Right lobe of liver (tissue), 6 donors: ENCODE measurements around the gene FAM83C. TPM values are rescaled to one million over a fixed set of nuclear protein-coding genes. Genes with fewer than 3 reads are reported as not detected.

Experiments used
- ATAC-seq, 4 donors: fragments of 200-7000 bp; cut with Tn5 transposase; one replicate each; pipeline ENCODE4 v1.9.1; 2020; ENCODE audit warnings: mild to moderate bottlenecking in 4 of 4, moderate library complexity in 4 of 4
- DNase-seq, 3 donors: peaks; one replicate each; pipeline ENCODE4 v3.0.0-alpha.2; 2020
- H3K27ac ChIP-seq, 3 donors: fragments of 200-600 bp; one replicate each; pipeline ENCODE4 v1.8.0; 2022
- H3K27me3 ChIP-seq, 2 donors: fragments of 200-600 bp; one replicate each; pipeline ENCODE4 v1.8.0; 2022
- H3K36me3 ChIP-seq, 4 donors: fragments of 200-600 bp; sonication (generic) in 1 of 4; one replicate each; pipeline versions ENCODE4 v1.5.1 to v1.8.0; 2017 to 2022; ENCODE audit warnings: control low read depth in 1 of 4
- H3K4me1 ChIP-seq, 4 donors: fragments of 200-600 bp; sonication (generic) in 1 of 4; one replicate each; pipeline versions ENCODE4 v1.5.1 to v1.8.0; 2017 to 2022; ENCODE audit warnings: control low read depth in 1 of 4
- H3K4me3 ChIP-seq, 3 donors: fragments of 200-600 bp; one replicate each; pipeline ENCODE4 v1.8.0; 2022
- H3K9me3 ChIP-seq, 4 donors: fragments of 200-600 bp; sonication (generic) in 1 of 4; one replicate each; pipeline versions ENCODE4 v1.5.1 to v1.8.0; 2017 to 2022; ENCODE audit warnings: control low read depth in 1 of 4
- CTCF ChIP-seq, 4 donors: fragments of 200-600 bp in 3 of 4; fragments of 450-650 bp in 1 of 4; IDR thresholded peaks; one replicate each; pipeline versions ENCODE4 v1.5.1 to v1.8.0; 2016 to 2022; ENCODE audit warnings: antibody characterized with exemption in 4 of 4, mild to moderate bottlenecking in 2 of 4
- POLR2A ChIP-seq: fragments of 450-650 bp; IDR thresholded peaks from one replicate; pipeline ENCODE4 v1.6.1; 2017; ENCODE audit warnings: antibody characterized with exemption, mild to moderate bottlenecking
- WGBS: methylation state at CpG from one replicate; pipeline ENCODE4 v1.1.6; 2018; ENCODE audit warnings: low coverage, low lambda C conversion rate; ENCODE audit not compliant: insufficient coverage; ENCODE audit errors: missing lambda C conversion rate; 5-methylcytosine and 5-hydroxymethylcytosine counted together
- intact Hi-C, 2 donors: fragments of 100-400 bp; cut with DNase I; formaldehyde crosslinking; loops; one replicate each; pipeline versions ENCODE4 v1.11.2 to v1.14.1; 2022
- total RNA-seq, 6 experiments: library from RNA; depleted of rRNA in 2 of 6; stranded (reverse); fragments of >200 nt in 2 of 6; fragmentation: NEBNext Ultra II Directional in 3 of 6; extraction: Animal tissue kit (Norgen Biotek cat#: 25700) in 3 of 6; gene quantifications; one replicate each; pipeline versions ENCODE4 v1.1.0 to v1.2.4, GENCODE V29; 2016 to 2023
- donor health status: DM: no; HTN: yes; CAD: no.
- donor health status: DM: no; HTN: no; CAD: no.
- donor health status: DM: no; HTN: no; CAD: no.
- donor health status: DM: no; HTN: yes; CAD: no.
- donor health status: DM: no; HTN: yes; CAD: no.

FAM83C gene
- total RNA-seq, 6 experiments from 2014 or later: not detected

DNA sequence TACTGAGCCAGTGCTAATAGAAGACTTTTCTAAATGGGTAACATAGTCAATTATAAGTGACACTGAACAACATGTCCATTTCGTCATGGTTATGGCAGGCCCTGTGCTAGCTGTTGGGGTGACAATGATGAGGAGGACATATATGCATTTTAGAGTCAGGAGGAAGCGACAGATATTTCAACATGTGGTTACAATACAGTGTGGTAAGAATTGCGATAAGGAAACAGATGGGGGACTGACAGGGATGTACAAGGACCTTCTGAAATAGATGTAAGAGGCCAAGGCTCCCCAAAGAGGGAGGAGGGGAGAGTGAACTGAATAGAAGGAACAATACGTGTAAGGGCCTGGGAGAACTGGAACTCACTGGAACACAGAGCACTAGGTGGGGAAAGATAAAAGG, 54.1 kb downstream of the FAM83C start:
- no peak overlapping the region for H3K4me3 ChIP-seq
- H3K36me3 ChIP-seq: no peaks in the 10 kb centered on the region
- no peaks in the 10 kb centered on the region for H3K27me3 ChIP-seq
- WGBS: 73% methylated on average over 4 of the region's 4 CpGs
- H3K27ac ChIP-seq: no peak overlapping the region
- no peaks in the 10 kb centered on the region for H3K9me3 ChIP-seq
- no peak for DNase-seq
- intact Hi-C loops: no loop called here
- no peaks in the 10 kb centered on the region for H3K4me1 ChIP-seq
- no peak for TF ChIP-seq CTCF (IDR thresholded peaks at IDR 0.05)
- no peak for ATAC-seq

DNA sequence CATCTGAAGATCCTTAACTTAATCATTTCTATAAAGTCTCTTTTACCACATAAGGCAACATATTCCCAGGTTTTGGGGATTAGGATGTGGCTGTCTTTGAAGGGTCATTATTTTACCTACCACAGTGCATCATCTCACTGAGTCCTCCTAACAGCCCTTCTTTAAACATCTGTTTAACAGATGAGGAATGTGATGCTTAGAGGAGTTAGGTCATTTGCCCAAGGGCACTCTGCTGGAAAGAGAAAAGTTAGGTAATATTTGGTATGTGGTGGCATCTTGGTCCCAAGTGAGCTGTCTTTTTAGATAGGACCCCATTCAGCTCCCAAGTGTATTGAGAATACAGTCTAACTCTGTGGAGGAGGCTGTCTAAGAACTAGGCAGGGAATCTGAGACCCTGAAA, 54.7 kb downstream of the FAM83C start:
- Histone ChIP-seq H3K9me3 (no peaks in the 10 kb centered on the region), H3K4me3 (no peak overlapping the region), H3K27me3 (no peaks in the 10 kb centered on the region), H3K27ac (no peak overlapping the region), H3K36me3 (no peaks in the 10 kb centered on the region), H3K4me1 (no peaks in the 10 kb centered on the region)
- TF ChIP-seq POLR2A (no peak), CTCF (IDR thresholded peaks at IDR 0.05) (no peak)
- intact Hi-C loops: no loop called here
- DNase-seq (no peak), ATAC-seq (no peak)

DNA sequence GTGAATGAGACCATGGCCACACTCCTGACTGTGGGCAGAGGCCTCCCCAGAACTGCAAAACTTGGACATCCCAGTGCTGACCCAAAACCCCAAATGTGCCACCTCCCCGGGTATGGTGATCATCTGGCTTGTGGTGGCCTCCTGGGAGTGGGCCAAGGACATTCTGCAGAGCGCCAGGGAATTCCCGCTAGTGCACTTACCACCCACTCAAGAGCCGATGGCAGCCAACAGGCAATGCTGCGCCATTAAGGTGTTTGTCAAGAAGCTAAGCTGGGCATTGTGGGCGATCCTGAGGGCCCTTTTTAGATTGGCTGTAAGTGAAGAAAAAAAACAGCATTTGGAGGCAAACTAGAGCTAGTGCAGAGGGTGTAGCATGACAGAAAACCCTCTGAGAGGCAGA, 56.3 kb downstream of the FAM83C start:
- ATAC-seq: no peak
- H3K27ac ChIP-seq: no peak overlapping the region
- intact Hi-C loops: no loop called here
- TF ChIP-seq POLR2A (no peak), CTCF (IDR thresholded peaks at IDR 0.05) (no peak)
- 58% methylated on average over 2 of the region's 6 CpGs for WGBS
- no peaks in the 10 kb centered on the region for H3K36me3 ChIP-seq
- no peaks in the 10 kb centered on the region for H3K9me3 ChIP-seq
- no peaks in the 10 kb centered on the region for H3K4me1 ChIP-seq
- no peaks in the 10 kb centered on the region for H3K27me3 ChIP-seq
- H3K4me3 ChIP-seq: no peak overlapping the region
- DNase-seq: no peak

Other genes with a start within 250 kb of the FAM83C start
- 10 to 100 TPM; 27.6 to 39.3 (median 34.6) TPM for gene TRPC4AP, start 199.6 kb downstream of the FAM83C start, total RNA-seq
- gene EDEM2, start 145.1 kb downstream of the FAM83C start, total RNA-seq: 10 to 100 TPM; 20.1 to 28.0 (median 23.9) TPM
- gene PROCR, start 120.4 kb downstream of the FAM83C start, total RNA-seq: 10 to 100 TPM in 1 of 6 experiments, 1 to 10 TPM in 5; 1.4 to 11.0 (median 2.6) TPM
- gene MMP24, start 65.7 kb downstream of the FAM83C start, total RNA-seq: 1 to 10 TPM in 2 of 6 experiments, under 1 TPM in 4; 0.27 to 1.5 (median 0.84) TPM
- 10 to 100 TPM; 13.3 to 40.7 (median 23.5) TPM for gene MMP24OS, start 14.3 kb downstream of the FAM83C start, total RNA-seq
- 100 to 1,000 TPM in 2 of 6 experiments, 10 to 100 TPM in 4; 73.6 to 131 (median 83.3) TPM for gene EIF6, start 7.7 kb downstream of the FAM83C start, total RNA-seq
- 10 to 100 TPM; 22.7 to 41.2 (median 35.0) TPM for gene UQCC1, start 119.5 kb upstream of the FAM83C start, total RNA-seq
- not detected for gene GDF5, start 145.8 kb upstream of the FAM83C start, total RNA-seq
- 10 to 100 TPM in 2 of 6 experiments, 1 to 10 TPM in 4; 5.9 to 11.2 (median 9.0) TPM for gene CEP250, start 163.2 kb upstream of the FAM83C start, total RNA-seq
- gene C20orf173, start 237.2 kb upstream of the FAM83C start, total RNA-seq: not detected
- gene ERGIC3, start 249.7 kb upstream of the FAM83C start, total RNA-seq: 100 to 1,000 TPM in 4 of 6 experiments, 10 to 100 TPM in 2; 82.7 to 129 (median 112) TPM